CD14-positive monocyte (primary cell): ENCODE measurements around the gene NEURL4. TPM values are rescaled to one million over a fixed set of nuclear protein-coding genes. Genes with fewer than 3 reads are reported as not detected.

Experiments used
- DNase-seq, 3 donors: peaks; one replicate each; pipeline ENCODE4 v3.0.0-alpha.2; 2011 to 2022
- H2AFZ ChIP-seq: 2 replicates; pipeline ENCODE4 v1.6.0; 2012; ENCODE audit warnings: mild to moderate bottlenecking, low read depth, low read length, inconsistent platforms; ENCODE audit not compliant: insufficient read depth, poor library complexity, severe bottlenecking
- H3K27ac ChIP-seq, 2 donors: 1 replicate in 1 of 2; 2 replicates in 1 of 2; pipeline ENCODE4 v1.5.1; 2012 to 2013; ENCODE audit warnings: low read length in 2 of 2, control low read depth in 1 of 2, inconsistent platforms in 1 of 2, low read depth in 1 of 2, mild to moderate bottlenecking in 1 of 2
- H3K27me3 ChIP-seq, 2 donors: one replicate each; pipeline versions ENCODE4 v1.6.0 to v1.6.1; 2011 to 2013; ENCODE audit warnings: low read length in 2 of 2; ENCODE audit not compliant: control insufficient read depth in 2 of 2, insufficient read depth in 2 of 2
- H3K36me3 ChIP-seq, 2 donors: replicated peaks in 1 of 2; 1 replicate in 1 of 2; 2 replicates in 1 of 2; pipeline versions ENCODE4 v1.5.1 to v1.6.1; 2012 to 2013; ENCODE audit warnings: low read length in 2 of 2, control low read depth in 1 of 2, inconsistent platforms in 1 of 2, mild to moderate bottlenecking in 1 of 2; ENCODE audit not compliant: insufficient read depth in 2 of 2, control insufficient read depth in 1 of 2
- H3K4me1 ChIP-seq, 2 donors: 1 replicate in 1 of 2; 2 replicates in 1 of 2; pipeline versions ENCODE4 v1.5.1 to v1.6.1; 2012 to 2013; ENCODE audit warnings: low read length in 2 of 2, control low read depth in 1 of 2, inconsistent platforms in 1 of 2, mild to moderate bottlenecking in 1 of 2, moderate library complexity in 1 of 2; ENCODE audit not compliant: insufficient read depth in 2 of 2, control insufficient read depth in 1 of 2
- H3K4me2 ChIP-seq: replicated peaks from 2 replicates; pipeline ENCODE3; 2012; ENCODE audit warnings: low read length, moderate library complexity, mild to moderate bottlenecking; ENCODE audit not compliant: poor library complexity, severe bottlenecking; ENCODE audit errors: extremely low read depth
- H3K4me3 ChIP-seq, 3 experiments: fragments of 200-600 bp in 1 of 3; sonication (generic) in 1 of 3; replicated peaks in 1 of 3; 1 replicate in 2 of 3; 2 replicates in 1 of 3; pipeline ENCODE4 v1.5.1; 2011 to 2013; ENCODE audit warnings: low read length in 3 of 3, mild to moderate bottlenecking in 3 of 3, control low read depth in 2 of 3, low read depth in 2 of 3, inconsistent platforms in 1 of 3, moderate library complexity in 1 of 3
- H3K79me2 ChIP-seq: 2 replicates; pipeline ENCODE4 v1.6.0; 2012; ENCODE audit warnings: mild to moderate bottlenecking, control low read depth, inconsistent platforms, low read length, moderate library complexity; ENCODE audit not compliant: insufficient read depth
- H3K9ac ChIP-seq: 2 replicates; pipeline ENCODE4 v1.6.0; 2017; ENCODE audit warnings: low read length, mild to moderate bottlenecking; ENCODE audit not compliant: insufficient read depth, poor library complexity, severe bottlenecking
- H3K9me3 ChIP-seq, 2 donors: replicated peaks in 1 of 2; 1 replicate in 1 of 2; 2 replicates in 1 of 2; pipeline versions ENCODE4 v1.5.1 to v1.6.1; 2012 to 2013; ENCODE audit warnings: low read length in 2 of 2, control low read depth in 1 of 2; ENCODE audit not compliant: control insufficient read depth in 1 of 2, insufficient read depth in 1 of 2
- H4K20me1 ChIP-seq: 2 replicates; pipeline ENCODE4 v1.6.0; 2012; ENCODE audit warnings: mild to moderate bottlenecking, low read length, control low read depth, moderate library complexity; ENCODE audit not compliant: insufficient read depth
- H3K27ac Mint-ChIP-seq, 7 donors: one replicate each; pipeline ENCODE4 v1.8.0; 2020; ENCODE audit warnings: mild to moderate bottlenecking in 7 of 7, mixed read lengths in 7 of 7, moderate library complexity in 6 of 7, inconsistent platforms in 2 of 7
- H3K27me3 Mint-ChIP-seq, 3 donors: one replicate each; pipeline ENCODE4 v1.8.0; 2021 to 2022; ENCODE audit warnings: low read depth in 3 of 3, mild to moderate bottlenecking in 3 of 3, mixed read lengths in 3 of 3, moderate library complexity in 3 of 3, inconsistent platforms in 1 of 3
- H3K36me3 Mint-ChIP-seq, 2 donors: one replicate each; pipeline ENCODE4 v1.8.0; 2020; ENCODE audit warnings: mixed read lengths in 2 of 2, inconsistent platforms in 1 of 2, mild to moderate bottlenecking in 1 of 2
- H3K4me1 Mint-ChIP-seq: one replicate; pipeline ENCODE4 v1.8.0; 2020; ENCODE audit warnings: mild to moderate bottlenecking, mixed read lengths
- H3K4me3 Mint-ChIP-seq, 2 donors: one replicate each; pipeline ENCODE4 v1.8.0; 2020; ENCODE audit warnings: mild to moderate bottlenecking in 2 of 2, mixed read lengths in 2 of 2, moderate library complexity in 1 of 2
- H3K9me3 Mint-ChIP-seq, 7 donors: one replicate each; pipeline ENCODE4 v1.8.0; 2020 to 2022; ENCODE audit warnings: mixed read lengths in 7 of 7, mild to moderate bottlenecking in 6 of 7, moderate library complexity in 6 of 7, inconsistent platforms in 2 of 7
- WGBS: methylation state at CpG from one replicate; pipeline ENCODE4 v1.1.5; 2013; ENCODE audit warnings: missing lambda C conversion rate; ENCODE audit not compliant: insufficient coverage; 5-methylcytosine and 5-hydroxymethylcytosine counted together
- intact Hi-C, 2 donors: fragments of 100-400 bp; cut with micrococcal nuclease; formaldehyde crosslinking; loops; one replicate each; pipeline versions ENCODE4 v1.15.0 to v1.15.1; 2023
- polyA plus RNA-seq, 3 donors: library from polyadenylated mRNA; depleted of rRNA in 1 of 3; unstranded in 2 of 3; stranded (reverse) in 1 of 3; fragments of 300-500 nt in 2 of 3; fragments of >200 nt in 1 of 3; fragmentation: Illumina TruSeq in 2 of 3; gene quantifications; 1 replicate in 2 of 3; 2 replicates in 1 of 3; pipeline ENCODE4 v1.2.3, GENCODE V29; 2012 to 2021
- TF ChIP-seq, protein P1 (sequence below): fragments of 200-600 bp; IDR thresholded peaks from one replicate; pipeline ENCODE4 v1.8.0; 2022; ENCODE audit warnings: antibody characterized with exemption, mild to moderate bottlenecking

NEURL4 gene
- polyA plus RNA-seq, 3 donors, result 0.35 to 42.6 (median 0.44) TPM

DNA sequence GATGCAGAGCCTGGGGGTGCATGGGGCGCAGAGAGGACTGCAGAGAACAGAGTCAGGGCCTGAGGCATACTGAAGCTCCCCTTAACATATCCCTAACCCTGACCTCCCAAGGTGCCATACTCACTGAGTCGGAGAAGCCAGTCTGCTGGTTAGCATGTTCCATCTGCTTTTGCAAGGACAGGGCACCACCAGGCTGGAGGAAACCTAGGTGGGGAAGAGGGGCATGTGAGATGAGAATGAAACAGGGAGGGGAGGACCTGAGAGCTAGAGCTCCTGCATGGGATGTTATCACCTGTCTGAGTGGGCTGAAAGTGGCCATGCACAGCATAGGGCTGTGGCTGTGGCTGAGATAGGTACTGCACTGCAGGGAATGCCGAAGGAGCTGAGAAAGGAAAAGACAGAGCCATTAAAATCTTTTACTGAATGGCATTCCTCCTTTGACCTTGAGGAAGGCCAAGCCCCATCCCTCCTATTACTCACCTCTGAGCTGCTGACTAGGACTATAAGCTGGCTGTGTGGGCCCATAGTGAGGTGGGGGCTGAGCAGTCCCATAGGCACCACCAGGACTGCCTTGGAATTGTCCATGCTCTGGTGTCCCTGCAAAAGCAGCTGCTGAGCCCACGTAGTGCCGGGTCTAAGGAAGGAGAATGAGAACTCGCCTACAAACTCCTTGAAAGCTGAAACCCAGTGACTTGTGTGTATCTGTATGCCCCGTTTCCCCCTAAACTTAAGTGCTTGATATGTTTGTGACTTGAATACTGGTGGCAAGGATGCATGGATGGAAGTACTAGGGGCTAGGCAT is 15.8 kb downstream of the NEURL4 start:
- H2AFZ ChIP-seq, result no peak overlapping the region
- 89% methylated on average over 3 of the region's 7 CpGs for WGBS
- H4K20me1 ChIP-seq, result peaks cover 58% of the 10 kb centered on the region
- H3K4me3 ChIP-seq, result peak overlapping the region in 1 of 3 experiments; percentile 91
- peaks cover 50% of the 10 kb centered on the region for H3K4me1 Mint-ChIP-seq
- peaks cover 58 to 60% of the 10 kb centered on the region in 2 donors for H3K36me3 ChIP-seq
- H3K9me3 ChIP-seq, result no peaks in the 10 kb centered on the region
- H3K9ac ChIP-seq, result no peak overlapping the region
- H3K4me1 ChIP-seq, result peaks cover 39 to 49% of the 10 kb centered on the region in 2 donors
- peaks cover 0 to 2% (median 0%) of the 10 kb centered on the region in 3 donors for H3K27me3 Mint-ChIP-seq
- peaks cover 55 to 69% of the 10 kb centered on the region in 2 donors for H3K36me3 Mint-ChIP-seq
- intact Hi-C loops, result no loop called here
- peak overlapping the region in 6 of 7 donors; percentile 10 to 91 (median 60) for H3K27ac Mint-ChIP-seq
- H3K27ac ChIP-seq, result peak overlapping the region in 1 of 2 donors; percentile 93
- no peak overlapping the region for H3K4me2 ChIP-seq
- no peak overlapping the region for H3K4me3 Mint-ChIP-seq
- peaks cover 66% of the 10 kb centered on the region for H3K79me2 ChIP-seq
- no peaks in the 10 kb centered on the region for H3K27me3 ChIP-seq
- H3K9me3 Mint-ChIP-seq, result no peaks in the 10 kb centered on the region
- peak in 1 of 3 donors; percentile 8 for DNase-seq
- TF ChIP-seq, protein P1, sequence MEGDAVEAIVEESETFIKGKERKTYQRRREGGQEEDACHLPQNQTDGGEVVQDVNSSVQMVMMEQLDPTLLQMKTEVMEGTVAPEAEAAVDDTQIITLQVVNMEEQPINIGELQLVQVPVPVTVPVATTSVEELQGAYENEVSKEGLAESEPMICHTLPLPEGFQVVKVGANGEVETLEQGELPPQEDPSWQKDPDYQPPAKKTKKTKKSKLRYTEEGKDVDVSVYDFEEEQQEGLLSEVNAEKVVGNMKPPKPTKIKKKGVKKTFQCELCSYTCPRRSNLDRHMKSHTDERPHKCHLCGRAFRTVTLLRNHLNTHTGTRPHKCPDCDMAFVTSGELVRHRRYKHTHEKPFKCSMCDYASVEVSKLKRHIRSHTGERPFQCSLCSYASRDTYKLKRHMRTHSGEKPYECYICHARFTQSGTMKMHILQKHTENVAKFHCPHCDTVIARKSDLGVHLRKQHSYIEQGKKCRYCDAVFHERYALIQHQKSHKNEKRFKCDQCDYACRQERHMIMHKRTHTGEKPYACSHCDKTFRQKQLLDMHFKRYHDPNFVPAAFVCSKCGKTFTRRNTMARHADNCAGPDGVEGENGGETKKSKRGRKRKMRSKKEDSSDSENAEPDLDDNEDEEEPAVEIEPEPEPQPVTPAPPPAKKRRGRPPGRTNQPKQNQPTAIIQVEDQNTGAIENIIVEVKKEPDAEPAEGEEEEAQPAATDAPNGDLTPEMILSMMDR, result no peak

DNA sequence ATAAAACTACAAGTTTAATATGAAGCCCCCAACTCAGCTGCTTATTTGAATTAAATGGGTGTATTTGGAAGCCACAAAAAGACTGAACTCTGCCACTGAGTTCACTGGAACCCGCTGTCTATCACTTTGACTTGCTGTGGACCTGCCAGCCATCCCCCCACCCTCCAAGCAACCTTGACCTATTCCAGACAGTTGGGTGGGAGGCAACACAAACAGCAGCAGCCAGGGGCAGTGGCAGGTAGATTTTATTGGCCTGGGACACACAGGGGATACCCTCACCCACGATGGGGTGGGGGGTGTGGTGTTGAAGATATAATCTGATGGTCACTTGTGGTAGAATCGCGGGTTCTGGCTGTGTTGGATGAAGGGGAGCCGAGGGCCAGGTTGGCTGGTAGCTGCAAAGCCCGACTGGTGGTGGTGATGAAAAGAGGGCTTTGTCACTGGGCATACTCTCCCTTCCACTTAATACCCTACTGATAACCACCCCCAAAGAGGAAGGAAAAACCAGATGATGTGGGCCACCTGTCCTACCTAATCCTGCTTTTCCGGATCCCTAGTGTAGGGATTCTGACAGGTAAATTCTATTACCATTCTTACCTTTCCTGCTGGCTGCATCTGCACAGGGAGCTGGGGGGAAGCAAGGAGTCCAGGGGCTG is 16.6 kb downstream of the NEURL4 start:
- Histone ChIP-seq H2AFZ (no peak overlapping the region), H4K20me1 (peaks cover 63% of the 10 kb centered on the region), H3K9ac (no peak overlapping the region), H3K4me2 (no peak overlapping the region), H3K4me1 (peaks cover 39 to 52% of the 10 kb centered on the region in 2 donors), H3K27ac (no peak overlapping the region), H3K79me2 (peaks cover 73% of the 10 kb centered on the region), H3K4me3 (no peak overlapping the region), H3K36me3 (peaks cover 50 to 53% of the 10 kb centered on the region in 2 donors), H3K9me3 (no peaks in the 10 kb centered on the region), H3K27me3 (no peaks in the 10 kb centered on the region)
- Mint-ChIP-seq H3K27ac (peak overlapping the region; percentile 24 to 48 (median 33)), H3K4me1 (peaks cover 50% of the 10 kb centered on the region), H3K36me3 (peaks cover 50 to 62% of the 10 kb centered on the region in 2 donors), H3K4me3 (no peak overlapping the region), H3K27me3 (peaks cover 0 to 2% (median 0%) of the 10 kb centered on the region in 3 donors), H3K9me3 (no peaks in the 10 kb centered on the region)
- no peak for DNase-seq
- TF ChIP-seq, protein P1, result no peak
- 100% methylated on average over 1 of the region's 7 CpGs for WGBS
- intact Hi-C loops, result no loop called here
